T-helper 17 cell (primary cell): ENCODE results near the gene NCAPD3. TPM values are rescaled to one million over a fixed set of nuclear protein-coding genes. Genes with fewer than 3 reads are reported as not detected.
A peak's percentile ranks its signal among the peaks of the same experiment; 100 is the strongest.
"Not testable (repeated sequence)": the region's sequence is repeated elsewhere in the genome, so short reads cannot be mapped to it uniquely, and the experiment has no call there.

Source experiments
- ATAC-seq: fragments of 150-1000 bp; cut with Tn5 transposase; 2 replicates; pipeline ENCODE4 v1.10.0; 2021; ENCODE audit warnings: mild to moderate bottlenecking, moderate library complexity
- DNase-seq, 3 donors: peaks; one replicate each; pipeline versions ENCODE4 v3.0.0 to v3.0.0-alpha.2; 2020 to 2021
- H3K9me3 ChIP-seq: one replicate; pipeline ENCODE4 v1.7.0; 2013; ENCODE audit warnings: low read length, mild to moderate bottlenecking; ENCODE audit not compliant: control insufficient read depth, poor library complexity, severe bottlenecking
- H3K27ac Mint-ChIP-seq: one replicate; pipeline ENCODE4 v1.8.0; 2022; ENCODE audit warnings: mild to moderate bottlenecking, moderate library complexity, mixed read lengths
- H3K27me3 Mint-ChIP-seq: one replicate; pipeline ENCODE4 v1.8.0; 2022; ENCODE audit warnings: mixed read lengths
- H3K36me3 Mint-ChIP-seq: one replicate; pipeline ENCODE4 v1.8.0; 2022; ENCODE audit warnings: low read depth, mixed read lengths
- H3K4me1 Mint-ChIP-seq: one replicate; pipeline ENCODE4 v1.8.0; 2022; ENCODE audit warnings: mild to moderate bottlenecking, mixed read lengths
- H3K4me3 Mint-ChIP-seq: one replicate; pipeline ENCODE4 v1.8.0; 2022; ENCODE audit warnings: mild to moderate bottlenecking, moderate library complexity, mixed read lengths
- total RNA-seq, 4 donors: library from RNA in 2 of 4; stranded (reverse) in 2 of 4; gene quantifications; one replicate each; pipeline ENCODE4 v1.2.3 and lab custom pipeline; 2022 to 2026

NCAPD3 gene
- total RNA-seq, 2 donors from 2014 or later = 26.8 to 31.4 TPM

DNA sequence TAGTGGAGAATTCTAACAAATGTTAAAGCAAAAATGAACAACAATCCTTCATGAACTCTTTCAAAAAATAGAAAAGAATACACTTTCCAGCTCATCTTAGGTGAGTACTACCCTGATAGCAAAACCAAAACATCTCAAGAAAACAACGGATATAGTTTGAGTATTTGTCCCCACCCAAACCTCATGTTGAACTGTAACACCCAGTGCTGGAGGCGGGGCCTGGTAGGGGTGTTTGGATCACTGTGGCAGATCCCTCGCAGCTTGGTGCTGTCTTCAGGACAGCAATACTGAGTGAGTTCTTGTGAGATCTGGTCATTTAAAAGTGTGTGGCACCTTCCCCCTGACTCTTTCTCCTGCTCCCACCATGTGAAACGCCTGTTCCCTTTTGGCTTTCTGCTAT is 27.0 kb downstream of the NCAPD3 start:
- no peaks in the 10 kb centered on the region for H3K27me3 Mint-ChIP-seq

DNA sequence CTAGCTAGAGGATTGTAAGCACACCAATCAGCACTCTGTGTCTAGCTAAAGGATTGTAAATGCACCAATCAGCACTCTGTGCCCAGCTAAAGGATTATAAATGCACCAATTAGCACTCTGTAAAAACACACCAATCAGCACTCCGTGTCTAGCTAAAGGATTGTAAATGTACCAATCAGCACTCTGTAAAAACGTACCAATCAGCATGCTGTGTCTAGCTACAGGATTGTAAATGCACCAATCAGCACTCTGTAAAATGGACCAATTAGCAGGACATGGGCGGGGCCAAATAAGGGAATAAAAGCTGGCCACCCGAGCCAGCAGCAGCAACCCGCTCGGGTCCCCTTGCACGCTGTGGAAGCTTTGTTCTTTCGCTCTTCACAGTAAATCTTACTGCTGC is 35.7 kb downstream of the NCAPD3 start:
- H3K4me3 Mint-ChIP-seq, H3K4me1 Mint-ChIP-seq, H3K9me3 ChIP-seq, DNase-seq, H3K27me3 Mint-ChIP-seq, ATAC-seq, H3K27ac Mint-ChIP-seq: not testable (repeated sequence)
- peaks cover 18% of the 10 kb centered on the region for H3K36me3 Mint-ChIP-seq

More for the DNA sequence above, 27.0 kb downstream of the NCAPD3 start:
- peaks cover 15% of the 10 kb centered on the region for H3K4me1 Mint-ChIP-seq
- DNase-seq (no peak), ATAC-seq (peak; percentile 54)
- H3K36me3 Mint-ChIP-seq = peaks cover 14% of the 10 kb centered on the region
- H3K9me3 ChIP-seq = no peaks in the 10 kb centered on the region
- H3K27ac Mint-ChIP-seq = peak overlapping the region; percentile 78
- H3K4me3 Mint-ChIP-seq = peak overlapping the region; percentile 25

DNA sequence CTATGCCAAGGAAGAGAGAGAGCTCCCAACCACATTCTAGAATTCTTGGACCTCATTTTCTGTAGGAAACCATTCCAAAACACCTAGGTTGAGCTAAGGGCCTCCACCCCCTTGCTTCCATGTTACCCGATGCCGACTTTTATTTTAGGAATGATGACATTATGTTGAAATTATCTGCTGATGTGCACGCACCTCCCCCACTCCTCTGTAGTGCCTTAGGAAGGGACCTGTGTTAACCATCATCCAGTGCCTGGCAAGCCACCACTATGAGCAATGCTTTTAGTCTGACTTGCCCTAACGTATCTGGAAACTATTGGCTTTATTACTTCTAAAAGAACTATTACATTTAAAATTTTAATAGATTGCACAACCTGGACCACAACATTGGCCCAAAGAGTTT is 42.1 kb downstream of the NCAPD3 start:
- no peaks in the 10 kb centered on the region for H3K9me3 ChIP-seq
- Mint-ChIP-seq H3K4me3 (no peak overlapping the region), H3K4me1 (no peaks in the 10 kb centered on the region), H3K27ac (no peak overlapping the region), H3K36me3 (peaks cover 11% of the 10 kb centered on the region), H3K27me3 (no peaks in the 10 kb centered on the region)
- DNase-seq (no peak), ATAC-seq (no peak)

DNA sequence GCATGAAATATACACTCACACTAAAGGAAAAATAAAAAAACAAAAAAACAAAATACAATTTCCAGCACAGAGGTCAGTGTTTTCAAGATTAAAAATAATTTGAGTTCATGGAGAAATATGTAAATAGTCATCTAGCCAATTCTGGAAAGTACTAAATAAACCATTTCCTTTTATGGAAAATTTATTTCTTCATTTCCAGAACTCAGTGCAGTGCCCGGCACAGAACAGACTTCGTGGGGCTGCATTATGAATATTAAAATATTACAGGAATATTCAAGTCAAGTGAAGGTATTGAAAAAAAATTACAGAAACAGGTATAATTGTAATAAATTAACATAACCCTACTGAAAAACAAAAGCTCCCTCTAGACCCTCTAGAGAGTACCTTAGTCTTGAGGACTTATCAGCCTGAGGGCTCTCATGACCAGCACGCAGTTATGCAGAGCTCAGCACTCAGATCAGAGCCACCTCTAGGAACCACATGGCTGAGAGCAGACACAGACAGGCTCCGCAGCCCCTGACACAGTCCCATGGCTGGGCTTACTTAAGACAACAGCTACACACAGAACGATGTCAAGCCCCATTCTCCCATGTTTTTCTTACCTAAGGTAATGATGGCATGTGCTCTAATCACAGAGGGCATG is 45.6 kb downstream of the NCAPD3 start:
- peak overlapping the region; percentile 14 for H3K27ac Mint-ChIP-seq
- ATAC-seq (no peak), DNase-seq (no peak)
- H3K27me3 Mint-ChIP-seq = no peaks in the 10 kb centered on the region
- H3K4me3 Mint-ChIP-seq = no peak overlapping the region
- H3K4me1 Mint-ChIP-seq = no peaks in the 10 kb centered on the region
- H3K36me3 Mint-ChIP-seq = peaks cover 10% of the 10 kb centered on the region
- H3K9me3 ChIP-seq = no peaks in the 10 kb centered on the region

DNA sequence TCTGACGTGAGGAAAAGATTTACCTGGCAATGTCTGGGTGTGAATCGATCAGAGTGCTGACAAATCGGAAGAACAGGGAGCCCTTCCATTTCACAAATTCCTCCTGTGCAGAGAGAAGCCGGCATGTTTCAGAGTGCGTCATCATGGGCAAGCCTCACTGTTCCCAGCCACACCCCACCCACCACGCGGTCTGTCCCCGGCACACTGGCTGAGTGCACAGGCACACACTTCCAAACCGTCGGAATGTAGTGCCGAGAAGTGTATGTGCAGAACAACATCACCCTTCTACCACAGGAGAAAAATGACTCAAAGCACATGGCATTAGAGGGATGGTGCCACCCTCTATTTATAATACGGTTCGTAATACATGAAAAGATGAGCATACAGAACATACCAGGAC is 47.5 kb downstream of the NCAPD3 start:
- Mint-ChIP-seq H3K27ac (no peak overlapping the region), H3K4me3 (no peak overlapping the region), H3K4me1 (no peaks in the 10 kb centered on the region), H3K36me3 (peaks cover 12% of the 10 kb centered on the region), H3K27me3 (no peaks in the 10 kb centered on the region)
- DNase-seq (no peak), ATAC-seq (no peak)
- no peaks in the 10 kb centered on the region for H3K9me3 ChIP-seq

DNA sequence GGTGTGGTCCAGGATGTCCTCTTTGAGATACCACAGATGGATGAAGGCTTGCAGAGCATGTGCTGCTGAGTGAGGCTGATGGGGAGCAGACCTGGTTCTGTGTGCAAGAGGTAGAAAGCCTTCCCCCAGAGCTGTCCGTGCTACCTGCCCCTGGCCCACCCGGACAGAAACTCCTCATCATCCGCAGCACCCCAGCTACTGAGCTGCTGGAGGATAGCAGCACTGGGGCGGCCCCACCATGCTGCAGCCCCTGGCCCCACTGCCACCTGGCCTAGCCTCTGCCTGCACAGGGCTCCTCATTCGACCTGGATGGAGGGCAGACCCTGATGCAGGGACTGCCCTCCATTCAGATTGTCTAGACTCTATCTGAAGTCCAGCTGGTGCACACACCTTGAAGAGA is 50.5 kb downstream of the NCAPD3 start:
- H3K36me3 Mint-ChIP-seq = peaks cover 12% of the 10 kb centered on the region
- DNase-seq (no peak), ATAC-seq (no peak)
- H3K9me3 ChIP-seq = no peaks in the 10 kb centered on the region
- no peak overlapping the region for H3K4me3 Mint-ChIP-seq
- no peak overlapping the region for H3K27ac Mint-ChIP-seq
- no peaks in the 10 kb centered on the region for H3K4me1 Mint-ChIP-seq
- H3K27me3 Mint-ChIP-seq = no peaks in the 10 kb centered on the region

DNA sequence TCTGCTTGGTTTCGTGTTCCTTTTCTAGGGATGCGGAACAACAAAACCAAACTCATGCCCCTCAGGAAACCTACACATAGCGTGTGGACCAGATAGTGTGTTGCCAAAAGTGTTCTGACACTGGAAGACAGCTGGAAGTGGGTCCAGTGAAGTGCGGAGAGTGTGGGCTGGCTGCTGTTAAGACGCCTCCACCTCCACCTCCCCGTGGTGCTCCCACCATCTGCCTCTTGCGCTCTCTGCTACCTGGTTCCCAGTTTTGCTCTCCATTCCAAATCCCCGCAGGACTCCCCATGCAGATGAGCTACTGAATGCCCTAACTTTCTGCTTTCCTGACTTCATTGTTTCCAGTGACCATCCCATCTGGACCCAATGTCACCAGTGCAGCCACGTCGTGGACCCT is 51.8 kb downstream of the NCAPD3 start:
- DNase-seq = no peak
- Mint-ChIP-seq H3K27me3 (no peaks in the 10 kb centered on the region), H3K36me3 (peaks cover 12% of the 10 kb centered on the region), H3K27ac (no peak overlapping the region), H3K4me1 (no peaks in the 10 kb centered on the region), H3K4me3 (no peak overlapping the region)
- ATAC-seq = no peak
- H3K9me3 ChIP-seq = no peaks in the 10 kb centered on the region

DNA sequence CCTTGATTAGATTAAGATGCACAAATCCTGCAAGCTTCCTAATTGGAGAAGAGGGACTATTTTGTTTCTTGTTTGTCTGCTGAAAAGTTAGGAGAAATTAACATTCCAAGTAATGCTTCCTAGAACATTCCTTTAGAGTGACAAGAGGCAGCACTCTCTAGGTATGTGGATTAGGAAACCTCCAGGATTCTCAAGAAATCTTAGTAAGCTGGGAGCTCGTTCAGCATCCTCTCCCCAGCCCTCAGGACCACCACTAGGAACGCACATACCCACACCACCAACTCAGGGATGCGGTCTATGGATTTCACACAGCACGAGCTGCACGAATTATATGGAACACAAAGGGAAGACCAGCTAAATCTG is 52.9 kb downstream of the NCAPD3 start:
- no peak for ATAC-seq
- Mint-ChIP-seq H3K27ac (no peak overlapping the region), H3K4me3 (no peak overlapping the region), H3K4me1 (no peaks in the 10 kb centered on the region), H3K27me3 (no peaks in the 10 kb centered on the region), H3K36me3 (peaks cover 9% of the 10 kb centered on the region)
- H3K9me3 ChIP-seq = no peaks in the 10 kb centered on the region
- DNase-seq = no peak

DNA sequence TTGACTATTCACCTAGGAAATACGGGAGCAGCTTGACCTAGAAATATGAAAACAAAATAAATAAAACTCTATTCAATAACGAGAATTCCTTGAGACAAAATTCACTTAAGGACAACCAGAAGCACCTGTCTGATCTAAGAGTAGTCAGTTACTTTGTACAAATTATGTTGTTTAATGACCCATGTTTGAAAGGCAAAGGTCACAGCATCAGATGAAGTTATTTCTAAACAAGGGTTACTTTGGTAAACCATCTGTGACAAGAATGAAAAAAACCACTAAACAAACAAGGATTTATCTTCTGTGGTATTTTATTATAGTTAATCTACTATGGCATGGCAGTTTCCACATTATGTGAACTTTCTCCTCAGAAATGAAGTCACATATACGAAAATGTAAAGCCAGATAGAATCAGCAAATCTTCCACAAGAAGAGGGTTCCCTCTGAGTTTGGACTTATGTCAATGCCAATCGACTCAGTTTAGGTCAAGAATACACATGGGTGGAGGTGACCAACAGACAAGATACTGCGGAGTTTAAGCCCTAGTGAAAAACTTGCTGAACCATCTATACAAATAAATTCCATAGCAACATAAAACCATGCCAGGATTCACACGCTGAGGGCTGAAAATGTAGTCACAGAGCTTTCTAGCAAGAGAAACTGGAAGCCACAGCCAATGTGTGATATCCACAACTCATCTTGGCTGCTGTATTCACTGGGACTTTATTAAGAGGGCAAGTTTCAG is 53.4 kb downstream of the NCAPD3 start:
- Mint-ChIP-seq H3K27ac (no peak overlapping the region), H3K27me3 (no peaks in the 10 kb centered on the region), H3K4me1 (no peaks in the 10 kb centered on the region), H3K36me3 (peaks cover 12% of the 10 kb centered on the region), H3K4me3 (no peak overlapping the region)
- DNase-seq (no peak), ATAC-seq (no peak)
- no peaks in the 10 kb centered on the region for H3K9me3 ChIP-seq

DNA sequence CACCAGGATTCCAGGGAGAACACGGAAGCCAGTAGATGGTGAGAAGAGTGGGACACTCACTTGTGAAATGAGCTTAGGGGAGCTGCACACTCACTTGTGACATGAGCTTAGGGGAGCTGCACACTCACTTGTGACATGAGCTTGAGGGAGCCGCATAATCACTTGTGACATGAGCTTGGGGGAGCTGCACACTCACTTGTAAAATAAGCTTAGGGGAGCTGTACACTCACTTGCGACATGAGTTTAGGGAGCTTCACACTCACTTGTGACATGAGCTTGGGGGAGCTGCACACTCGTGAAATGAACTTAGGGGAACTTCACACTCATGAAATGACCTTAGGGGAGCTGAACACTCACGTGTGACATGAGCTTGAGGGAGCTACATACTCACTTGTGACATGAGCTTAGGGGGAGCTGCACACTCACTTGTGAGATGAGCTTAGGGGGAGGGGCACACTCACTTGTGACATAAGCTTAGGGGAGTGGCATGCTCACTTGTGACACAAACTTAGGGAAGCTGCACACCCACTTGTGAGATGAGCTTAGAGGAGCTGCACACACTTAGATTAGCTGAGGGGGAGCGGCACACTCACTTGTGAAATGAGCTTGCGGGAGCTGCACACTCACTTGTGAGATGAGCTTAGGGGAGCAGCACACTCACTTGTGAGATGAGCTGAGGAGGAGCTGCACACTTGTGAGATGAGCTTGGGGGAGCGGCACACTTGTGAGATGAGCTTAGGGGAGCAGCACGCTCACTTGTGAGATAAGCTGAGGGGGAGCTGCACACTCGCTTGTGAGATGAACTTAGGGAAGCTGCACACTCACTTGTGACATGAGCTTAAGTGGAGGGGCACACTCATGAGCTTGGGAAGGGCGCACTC is 59.0 kb downstream of the NCAPD3 start:
- no peaks in the 10 kb centered on the region for H3K9me3 ChIP-seq
- no peak overlapping the region for H3K4me3 Mint-ChIP-seq
- H3K27me3 Mint-ChIP-seq = no peaks in the 10 kb centered on the region
- peaks cover 10% of the 10 kb centered on the region for H3K4me1 Mint-ChIP-seq
- peak overlapping the region; percentile 78 for H3K27ac Mint-ChIP-seq
- peaks cover 20% of the 10 kb centered on the region for H3K36me3 Mint-ChIP-seq
- ATAC-seq (no peak), DNase-seq (no peak)

DNA sequence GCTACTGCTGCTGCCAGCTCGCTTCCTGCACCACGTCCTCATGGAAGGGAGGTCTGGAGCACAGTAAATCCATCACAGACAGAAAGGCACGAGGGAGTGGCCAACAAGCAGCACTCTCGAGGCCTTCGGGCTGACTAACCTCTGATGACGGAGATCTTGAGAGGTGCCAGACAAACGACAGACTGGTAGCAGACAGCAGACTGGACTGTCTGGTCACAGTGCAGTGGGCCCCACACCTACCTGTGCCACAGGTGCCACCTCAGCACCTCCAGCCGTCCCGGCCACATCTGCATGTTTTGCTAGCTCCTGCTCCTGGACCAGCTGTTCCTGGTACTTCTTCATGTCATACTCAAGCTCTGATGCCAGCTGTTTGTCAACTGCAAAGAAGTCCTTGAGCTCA is 64.1 kb downstream of the NCAPD3 start:
- DNase-seq (no peak), ATAC-seq (no peak)
- Mint-ChIP-seq H3K27me3 (no peaks in the 10 kb centered on the region), H3K4me1 (peaks cover 12% of the 10 kb centered on the region), H3K27ac (no peak overlapping the region), H3K4me3 (no peak overlapping the region), H3K36me3 (peaks cover 20% of the 10 kb centered on the region)
- no peaks in the 10 kb centered on the region for H3K9me3 ChIP-seq

DNA sequence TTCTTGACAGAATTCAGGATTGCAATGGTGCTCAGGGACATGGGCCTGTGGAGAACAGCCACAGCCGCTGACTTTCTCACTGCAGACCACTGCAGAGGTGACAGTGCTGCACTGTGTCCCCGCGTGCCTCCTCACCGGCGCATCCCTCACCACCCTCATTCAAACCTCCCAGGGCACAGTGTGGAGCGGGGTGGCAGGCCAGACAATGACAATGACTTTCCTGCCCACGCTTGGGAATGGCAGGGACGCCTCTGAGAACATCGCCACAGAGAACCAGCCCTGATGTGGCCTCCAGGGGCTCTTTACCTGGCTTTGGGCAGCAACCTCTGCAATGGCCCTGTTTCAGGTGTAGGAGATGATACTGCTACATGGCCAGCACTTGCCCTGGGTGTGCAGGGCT is 65.7 kb downstream of the NCAPD3 start:
- ATAC-seq (no peak), DNase-seq (no peak)
- no peaks in the 10 kb centered on the region for H3K27me3 Mint-ChIP-seq
- no peaks in the 10 kb centered on the region for H3K9me3 ChIP-seq
- H3K27ac Mint-ChIP-seq = no peak overlapping the region
- H3K4me1 Mint-ChIP-seq = peaks cover 6% of the 10 kb centered on the region
- peaks cover 17% of the 10 kb centered on the region for H3K36me3 Mint-ChIP-seq
- no peak overlapping the region for H3K4me3 Mint-ChIP-seq

DNA sequence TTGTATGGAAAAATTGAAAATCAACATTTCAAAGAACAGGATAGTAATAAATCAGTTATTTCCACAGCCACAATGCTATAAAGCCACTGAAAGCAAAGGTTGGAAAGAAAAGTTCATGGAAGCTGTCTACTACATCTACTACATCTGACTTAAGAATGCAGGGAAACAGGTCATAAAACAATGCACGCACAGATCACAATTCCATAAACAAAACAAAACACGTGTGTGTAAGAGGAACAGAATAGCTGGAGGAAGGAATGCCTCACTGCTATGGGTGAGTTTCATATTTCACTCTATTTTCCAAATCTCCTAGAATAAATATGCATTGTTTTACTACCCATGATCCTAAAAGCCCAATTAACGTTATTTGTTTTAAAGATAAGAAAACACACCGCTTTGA is 66.3 kb downstream of the NCAPD3 start:
- DNase-seq (no peak), ATAC-seq (no peak)
- H3K9me3 ChIP-seq = no peaks in the 10 kb centered on the region
- H3K36me3 Mint-ChIP-seq = peaks cover 17% of the 10 kb centered on the region
- H3K27me3 Mint-ChIP-seq = no peaks in the 10 kb centered on the region
- no peak overlapping the region for H3K27ac Mint-ChIP-seq
- H3K4me3 Mint-ChIP-seq = no peak overlapping the region
- H3K4me1 Mint-ChIP-seq = peaks cover 4% of the 10 kb centered on the region
